Caki2 (cell line): ENCODE measurements around the gene ETV6. TPM values are rescaled to one million over a fixed set of nuclear protein-coding genes. Genes with fewer than 3 reads are reported as not detected.
A peak's percentile ranks its signal among the peaks of the same experiment; 100 is the strongest.

Experiments used
- DNase-seq: peaks from one replicate; pipeline ENCODE4 v3.0.0-alpha.2; 2015; ENCODE audit warnings: low read depth
- in situ Hi-C: cut with HindIII; loops from 2 replicates; pipeline ENCODE4 v1.10.0; 2016; ENCODE audit warnings: low sequenced_read_pairs, low pct_unique_long_range_greater_than_20kb, mixed read lengths
- total RNA-seq: library from RNA; depleted of rRNA; stranded (reverse); fragments of >200 nt; shearing (Covaris generic); gene quantifications from 2 replicates; pipeline ENCODE4 v1.2.3, GENCODE V29; 2014; ENCODE audit warnings: low replicate concordance

The ETV6 gene
- total RNA-seq, 1 experiment from 2014 or later, result 14.7 TPM

GRCh38 chr12:11705010-11705409 lies 55.5 kb downstream of the ETV6 start:
- DNase-seq, result peak; percentile 89
- in situ Hi-C loops, result no loop called here

GRCh38 chr12:11706509-11707379 lies 57.3 kb downstream of the ETV6 start:
- DNase-seq, result no peak
- in situ Hi-C loops, result no loop called here

DNA sequence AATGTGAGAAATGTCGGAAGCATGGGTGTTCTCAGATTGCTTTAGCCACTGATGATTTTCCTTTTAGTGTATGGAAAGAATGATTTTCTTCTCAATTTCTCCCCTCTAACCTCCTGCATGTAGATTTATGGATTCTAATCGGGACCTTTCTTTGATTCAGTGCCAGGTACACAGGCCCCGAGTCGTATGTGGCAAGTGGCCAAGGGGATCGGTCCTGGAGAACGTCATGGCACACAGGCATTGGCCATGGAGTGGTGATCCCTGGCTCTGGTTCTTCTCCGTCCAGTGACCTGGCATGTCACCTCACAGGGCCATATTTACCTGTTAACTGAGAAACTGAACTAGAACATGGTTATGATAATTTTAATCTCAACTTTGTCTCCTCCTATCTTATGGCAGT lies 58.1 kb downstream of the ETV6 start:
- in situ Hi-C loops, result no loop called here
- no peak for DNase-seq

GRCh38 chr12:11709513-11709912 lies 60.0 kb downstream of the ETV6 start:
- in situ Hi-C loops, result no loop called here
- no peak for DNase-seq

DNA sequence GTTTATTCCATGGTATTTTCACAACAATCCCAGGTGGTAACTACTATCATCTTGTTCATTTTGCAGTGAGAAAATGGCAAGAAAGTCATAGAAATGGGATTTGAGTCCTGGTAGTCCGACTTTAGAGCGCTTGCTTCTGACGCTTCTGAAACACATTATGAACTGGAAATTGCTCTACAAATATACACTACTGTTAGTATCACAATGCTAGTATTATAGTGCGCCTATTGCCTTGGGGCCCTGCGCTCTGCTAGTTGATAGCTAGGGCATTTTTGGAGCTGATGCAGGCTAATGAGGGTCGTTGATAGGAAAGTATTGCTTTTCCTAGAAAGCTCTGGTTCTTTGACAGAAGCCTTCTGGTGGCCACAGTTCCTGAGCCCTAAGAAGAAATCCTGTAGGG lies 61.0 kb downstream of the ETV6 start:
- in situ Hi-C loops, result no loop called here
- DNase-seq, result no peak

DNA sequence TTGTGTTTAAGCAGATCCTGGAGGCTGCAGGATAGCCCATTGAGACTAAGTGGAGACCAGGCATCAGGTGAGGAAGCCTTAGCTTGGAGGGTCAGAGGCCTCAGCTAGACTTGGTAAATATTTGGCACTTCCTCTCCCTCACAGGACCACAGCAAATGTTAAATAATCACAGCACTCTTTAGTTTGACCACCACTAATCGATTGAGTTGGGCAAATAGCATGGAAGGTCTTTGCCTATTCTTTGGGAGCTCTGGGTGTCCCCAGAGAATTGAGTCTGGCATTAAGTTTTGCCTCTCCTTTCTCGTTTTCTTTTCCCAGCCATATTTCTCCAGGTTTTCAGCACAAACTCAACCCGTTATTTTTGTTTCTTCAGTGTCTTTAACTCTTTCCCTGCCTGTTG lies 61.4 kb downstream of the ETV6 start:
- DNase-seq, result no peak
- in situ Hi-C loops, result no loop called here

- in situ Hi-C loops, result no loop called here
These were observed 62.3 kb downstream of the ETV6 start for GRCh38 chr12:11711651-11712327.

DNA sequence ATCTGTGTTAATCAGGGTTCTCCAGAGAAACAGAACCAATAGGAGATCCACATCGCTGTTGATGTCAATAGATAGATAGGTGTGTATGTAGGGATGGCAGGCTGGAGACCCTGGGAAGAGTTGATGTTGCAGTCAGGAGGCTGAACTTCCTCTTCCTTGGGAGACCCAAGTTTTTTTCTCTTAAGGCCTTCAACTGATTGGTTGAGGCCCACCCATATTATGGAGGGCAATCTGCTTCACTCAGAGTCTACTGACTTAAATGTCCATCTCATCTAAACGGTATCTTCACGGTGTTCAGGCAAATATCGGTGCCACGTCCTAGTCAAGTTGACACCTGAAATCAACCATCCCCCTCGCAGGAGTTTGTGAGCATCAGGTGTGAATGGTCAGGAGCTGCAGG lies 63.0 kb downstream of the ETV6 start:
- in situ Hi-C loops, result no loop called here
- no peak for DNase-seq

More at GRCh38 chr12:11711651-11712327, 62.3 kb downstream of the ETV6 start:
- DNase-seq, result no peak

GRCh38 chr12:11713202-11713601 lies 63.7 kb downstream of the ETV6 start:
- no peak for DNase-seq
- in situ Hi-C loops, result no loop called here

GRCh38 chr12:11714626-11715025 lies 65.2 kb downstream of the ETV6 start:
- DNase-seq, result no peak
- in situ Hi-C loops, result no loop called here

- DNase-seq, result no peak
- in situ Hi-C loops, result no loop called here
These were observed 66.1 kb downstream of the ETV6 start for GRCh38 chr12:11715621-11716020.

- in situ Hi-C loops, result no loop called here
- DNase-seq, result peak; percentile 88
These were observed 67.5 kb downstream of the ETV6 start for GRCh38 chr12:11716794-11717518.

- in situ Hi-C loops, result no loop called here
- DNase-seq, result peak; percentile 90
These were observed 68.1 kb downstream of the ETV6 start for GRCh38 chr12:11717519-11717961.

DNA sequence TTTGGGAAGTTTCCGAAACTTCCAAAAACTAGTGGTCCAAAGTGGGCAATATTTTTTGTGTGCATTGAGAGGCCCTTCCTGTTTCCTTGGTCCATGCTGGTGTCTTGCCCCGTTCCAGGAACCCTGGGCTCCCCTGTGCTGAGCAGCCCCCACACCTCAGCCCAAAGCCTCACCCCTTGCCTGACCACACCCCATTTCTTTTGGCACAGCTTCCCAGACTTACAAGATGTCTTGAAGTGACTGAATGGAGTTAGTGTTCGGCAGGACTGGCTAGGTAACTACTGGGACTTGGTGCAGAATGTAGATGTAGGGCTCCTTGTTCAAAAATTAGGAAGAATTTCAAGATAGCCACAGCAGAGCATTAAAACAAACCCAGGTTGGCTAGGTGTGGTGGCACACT lies 68.6 kb downstream of the ETV6 start:
- DNase-seq, result no peak
- in situ Hi-C loops, result no loop called here

DNA sequence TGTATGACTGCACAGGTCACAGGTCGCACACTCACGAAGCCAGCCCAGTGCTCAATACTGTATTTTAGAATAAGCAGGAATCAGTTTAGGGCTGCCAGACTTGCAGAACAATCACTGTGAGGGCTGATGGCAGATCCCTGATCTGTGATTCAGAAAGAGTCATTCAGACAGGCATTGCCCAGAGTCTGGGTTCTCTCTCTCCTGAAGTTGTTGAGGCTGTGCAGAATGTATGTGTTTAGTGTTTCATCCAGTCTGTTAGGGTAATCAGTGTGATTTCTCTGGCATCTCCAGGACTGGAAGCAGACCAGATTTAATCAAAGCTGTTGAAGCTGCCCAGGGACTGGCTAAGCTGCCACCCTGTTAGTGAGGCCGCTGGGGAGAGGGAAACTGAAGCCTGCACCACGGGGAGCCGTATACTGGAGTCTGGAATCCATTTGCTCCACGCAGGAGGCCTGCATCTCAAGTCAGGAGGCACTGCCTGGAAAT lies 69.3 kb downstream of the ETV6 start:
- in situ Hi-C loops, result no loop called here
- DNase-seq, result no peak

GRCh38 chr12:11719678-11720099 lies 70.2 kb downstream of the ETV6 start:
- DNase-seq, result peak; percentile 41
- in situ Hi-C loops, result no loop called here

DNA sequence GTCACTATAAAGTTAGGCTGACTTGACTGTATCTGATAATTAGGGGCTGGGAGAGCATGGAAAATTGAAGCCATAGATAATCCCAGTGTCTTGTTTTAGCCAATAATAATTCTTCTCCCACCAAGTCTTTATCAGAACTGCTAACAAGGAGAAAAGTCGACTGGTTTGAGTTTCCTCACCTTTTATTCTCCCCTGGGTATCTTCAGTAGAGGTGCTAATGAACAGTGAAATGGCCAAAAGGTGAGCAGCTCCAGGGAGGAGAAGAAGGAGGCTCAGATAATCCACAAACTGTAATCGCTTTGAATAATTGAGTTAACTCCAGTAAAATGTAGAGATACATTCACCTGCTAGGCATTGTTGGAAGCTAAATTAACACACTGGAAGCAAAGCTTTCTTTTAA lies 72.6 kb downstream of the ETV6 start:
- no peak for DNase-seq
- in situ Hi-C loops, result no loop called here

DNA sequence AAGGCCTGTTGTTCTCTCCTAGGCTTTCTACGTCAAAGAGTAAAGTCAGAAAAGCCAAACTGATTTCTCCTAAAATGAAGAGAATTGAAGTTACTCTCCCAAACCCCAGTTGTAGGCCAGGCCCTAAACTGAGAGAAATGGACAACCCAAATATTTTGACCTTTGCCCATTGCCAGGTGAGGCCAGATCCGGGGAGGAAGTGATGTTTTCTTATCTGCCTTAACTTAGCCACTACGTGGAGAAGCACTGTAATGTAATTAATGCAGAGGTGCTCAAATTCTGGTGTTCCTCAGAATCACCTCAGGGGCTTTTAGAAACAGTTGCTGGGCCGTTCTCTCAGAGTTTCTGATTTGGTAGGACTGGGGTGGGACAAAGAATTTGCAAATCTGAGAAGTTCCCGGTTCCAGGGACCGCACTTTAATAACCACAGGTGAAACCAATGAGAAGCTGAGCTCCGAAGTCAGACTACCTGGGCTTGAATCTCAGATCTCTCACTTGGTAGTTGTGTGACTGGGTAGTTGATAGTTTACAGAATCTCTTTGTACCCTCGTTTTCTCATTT lies 73.2 kb downstream of the ETV6 start:
- in situ Hi-C loops, result no loop called here
- DNase-seq, result no peak
